Measurements from ENCODE around the gene HMGN2. TPM values are rescaled to one million over a fixed set of nuclear protein-coding genes. Genes with fewer than 3 reads are reported as not detected.

Gene HMGN2
- total RNA-seq, result 449 TPM

GRCh38 chr1:26472320-26472900 lies at the start of gene HMGN2:
Gene HMGN2 (plus strand): TSS chr1:26472440. CDS start chr1:26472613, 173 bp downstream.

GRCh38 chr1:26431979-26432695 lies 40.1 kb upstream of the HMGN2 start, which contains the start of gene DHDDS:
Gene DHDDS (plus strand): TSS chr1:26432321. CDS start chr1:26432946, 625 bp downstream.

Other genes with a start within 250 kb of the HMGN2 start
- 27.4 TPM for gene CEP85, start 238.2 kb upstream of the HMGN2 start, total RNA-seq
- 9.1 TPM for gene SH3BGRL3, start 192.4 kb upstream of the HMGN2 start, total RNA-seq
- 25.1 TPM for gene UBXN11, start 165.8 kb upstream of the HMGN2 start, total RNA-seq
- not detected for gene CD52, start 154.5 kb upstream of the HMGN2 start, total RNA-seq
- gene CRYBG2, start 118.3 kb upstream of the HMGN2 start, total RNA-seq, result 1.9 TPM
- not detected for gene ZNF683, start 99.7 kb upstream of the HMGN2 start, total RNA-seq
- gene LIN28A, start 61.6 kb upstream of the HMGN2 start, total RNA-seq, result not detected
- 47.7 TPM for gene DHDDS, start 40.1 kb upstream of the HMGN2 start, total RNA-seq
- 10.8 TPM for gene RPS6KA1, start 57.3 kb downstream of the HMGN2 start, total RNA-seq
- 84.6 TPM for gene ARID1A, start 223.6 kb downstream of the HMGN2 start, total RNA-seq

Data from camera-type eye (tissue), 1 donor.